WERI-Rb-1 (cell line): Measurements from ENCODE around the gene PHGDH.

Experiments used
- DNase-seq: peaks from one replicate; pipeline ENCODE4 v3.0.0-alpha.2; 2020
- H3K27ac ChIP-seq: fragments of 250-450 bp; sonication (Bioruptor Pico); 2 replicates; pipeline ENCODE4 v1.5.1; 2020; ENCODE audit warnings: mild to moderate bottlenecking, moderate library complexity
- H3K27me3 ChIP-seq: fragments of 250-450 bp; sonication (Bioruptor Pico); 2 replicates; pipeline ENCODE4 v1.5.1; 2021; ENCODE audit warnings: mild to moderate bottlenecking, low read depth, moderate library complexity; ENCODE audit not compliant: insufficient read depth, severe bottlenecking
- H3K36me3 ChIP-seq: fragments of 250-450 bp; sonication (Bioruptor Pico); 2 replicates; pipeline ENCODE4 v1.5.1; 2020; ENCODE audit warnings: mild to moderate bottlenecking, moderate library complexity
- H3K4me3 ChIP-seq: 2 replicates; pipeline ENCODE4 v1.5.1; 2011; ENCODE audit warnings: low read depth, mild to moderate bottlenecking, control low read depth, low read length
- H3K9me3 ChIP-seq: fragments of 250-450 bp; sonication (Bioruptor Pico); 2 replicates; pipeline ENCODE4 v1.5.1; 2021; ENCODE audit warnings: mild to moderate bottlenecking, moderate library complexity; ENCODE audit not compliant: severe bottlenecking
- CTCF ChIP-seq: IDR thresholded peaks from 2 replicates; pipeline ENCODE4 v1.5.1; 2011; ENCODE audit warnings: low read depth, mild to moderate bottlenecking, control low read depth, inconsistent platforms, low read length

PHGDH gene

GRCh38 chr1:119787776-119788175 is 76.0 kb downstream of the PHGDH start:
- Histone ChIP-seq H3K9me3 (no peaks in the 10 kb centered on the region), H3K36me3 (no peaks in the 10 kb centered on the region), H3K4me3 (no peak overlapping the region), H3K27me3 (no peaks in the 10 kb centered on the region), H3K27ac (no peak overlapping the region)
- DNase-seq: no peak
- no peak for TF ChIP-seq CTCF

- Histone ChIP-seq H3K9me3 (no peaks in the 10 kb centered on the region), H3K27me3 (no peaks in the 10 kb centered on the region), H3K27ac (no peak overlapping the region), H3K36me3 (no peaks in the 10 kb centered on the region), H3K4me3 (no peak overlapping the region)
- no peak for DNase-seq
- TF ChIP-seq CTCF: no peak
These were observed 78.9 kb downstream of the PHGDH start for GRCh38 chr1:119790451-119791198.

- H3K9me3 ChIP-seq: no peaks in the 10 kb centered on the region
- H3K36me3 ChIP-seq: no peaks in the 10 kb centered on the region
- no peak for TF ChIP-seq CTCF
- H3K27ac ChIP-seq: no peak overlapping the region
- H3K4me3 ChIP-seq: no peak overlapping the region
- no peak for DNase-seq
- H3K27me3 ChIP-seq: no peaks in the 10 kb centered on the region
These were observed 79.6 kb downstream of the PHGDH start for GRCh38 chr1:119791377-119791776.
